H1 (cell line): ENCODE measurements around the gene SV2A. TPM values are rescaled to one million over a fixed set of nuclear protein-coding genes. Genes with fewer than 3 reads are reported as not detected.

ENCODE experiments used
- CTCF ChIA-PET: fragments of 300-600 bp; sonication (Branson Sonifier 250); formaldehyde crosslinking; loops from one replicate; lab custom pipeline; 2021; ENCODE audit not compliant: partially characterized antibody; lab: Charles Lee
- POLR2A ChIA-PET: fragments of 300-600 bp; sonication (Branson Sonifier 250); formaldehyde crosslinking; loops from one replicate; lab custom pipeline; 2021; ENCODE audit warnings: inconsistent platforms; ENCODE audit not compliant: partially characterized antibody; lab: Charles Lee
- DNase-seq, 2 experiments: peaks; one replicate each; pipeline versions ENCODE4 v3.0.0 to v3.0.0-alpha.2; 2010 to 2022; ENCODE audit warnings: low spot score in 2 of 2, low read depth in 1 of 2, mixed read lengths in 1 of 2
- FAIRE-seq: peaks from 2 replicates; lab custom pipeline; 2011; peaks lifted over from hg19 to GRCh38; lab: Jason Lieb, UNC
- H2AFZ ChIP-seq: 2 replicates; pipeline ENCODE4 v1.8.1; 2012; ENCODE audit warnings: low read length, inconsistent platforms
- H2AK5ac ChIP-seq: 2 replicates; pipeline ENCODE4 v1.6.1; 2013; ENCODE audit warnings: low read depth, low read length
- H2BK120ac ChIP-seq: replicated peaks from 2 replicates; pipeline ENCODE3; 2013; ENCODE audit warnings: low read depth, low read length, inconsistent platforms
- H2BK12ac ChIP-seq: 2 replicates; pipeline ENCODE4 v1.6.1; 2013; ENCODE audit warnings: low read depth, low read length
- H2BK15ac ChIP-seq: 2 replicates; pipeline ENCODE4 v1.6.1; 2013; ENCODE audit warnings: low read length
- H2BK20ac ChIP-seq: 2 replicates; pipeline ENCODE4 v1.6.1; 2013; ENCODE audit warnings: low read length
- H2BK5ac ChIP-seq: 2 replicates; pipeline ENCODE4 v1.6.1; 2013; ENCODE audit warnings: low read depth, low read length
- H3K14ac ChIP-seq: 2 replicates; pipeline ENCODE4 v1.6.1; 2013; ENCODE audit warnings: inconsistent platforms; ENCODE audit not compliant: insufficient read length
- H3K18ac ChIP-seq: 2 replicates; pipeline ENCODE4 v1.6.1; 2013; ENCODE audit warnings: low read length; ENCODE audit errors: extremely low read depth
- H3K23ac ChIP-seq: 2 replicates; pipeline ENCODE4 v1.6.1; 2013; ENCODE audit warnings: inconsistent platforms; ENCODE audit not compliant: insufficient read length
- H3K23me2 ChIP-seq: 2 replicates; pipeline ENCODE4 v1.6.1; 2013; ENCODE audit warnings: low read depth, low read length
- H3K27ac ChIP-seq: 2 replicates; pipeline ENCODE4 v1.6.1; 2011; ENCODE audit warnings: low read depth, low read length, inconsistent platforms
- H3K27me3 ChIP-seq, 4 experiments: replicated peaks in 1 of 4; 1 replicate in 1 of 4; 2 replicates in 3 of 4; pipeline versions ENCODE4 v1.6.1 to v1.8.1; 2011 to 2013; ENCODE audit warnings: low read length in 3 of 4, mild to moderate bottlenecking in 3 of 4, inconsistent platforms in 2 of 4, mixed read lengths in 2 of 4, moderate library complexity in 1 of 4; ENCODE audit not compliant: control insufficient read depth in 3 of 4, insufficient read depth in 3 of 4; ENCODE audit errors: extremely low read depth in 1 of 4
- H3K36me3 ChIP-seq, 4 experiments: 2 replicates each; pipeline versions ENCODE4 v1.6.1 to v1.8.1; 2011 to 2013; ENCODE audit warnings: mild to moderate bottlenecking in 4 of 4, low read length in 3 of 4, moderate library complexity in 2 of 4, control low read depth in 1 of 4, inconsistent platforms in 1 of 4; ENCODE audit not compliant: insufficient read depth in 4 of 4, control insufficient read depth in 2 of 4
- H3K4ac ChIP-seq: replicated peaks from 2 replicates; pipeline ENCODE3; 2013; ENCODE audit warnings: low read length, low read depth, mixed read lengths, inconsistent platforms; ENCODE audit not compliant: insufficient read length
- H3K4me1 ChIP-seq, 4 experiments: replicated peaks in 1 of 4; 1 replicate in 1 of 4; 2 replicates in 3 of 4; pipeline versions ENCODE4 v1.6.1 to v1.8.1; 2011 to 2013; ENCODE audit warnings: low read length in 3 of 4, inconsistent platforms in 2 of 4, mixed read lengths in 1 of 4; ENCODE audit not compliant: insufficient read depth in 4 of 4, control insufficient read depth in 3 of 4
- H3K4me2 ChIP-seq, 2 experiments: 2 replicates each; pipeline versions ENCODE4 v1.6.1 to v1.8.1; 2011 to 2013; ENCODE audit warnings: low read depth in 2 of 2, low read length in 2 of 2, control low read depth in 1 of 2, inconsistent platforms in 1 of 2, mild to moderate bottlenecking in 1 of 2; ENCODE audit not compliant: insufficient read depth in 1 of 2
- H3K4me3 ChIP-seq, 4 experiments: fragments of 200-600, 300-600 bp in 1 of 4; sonication (generic), shearing (Covaris generic), sonication (Bioruptor Twin) in 1 of 4; 2 replicates each; pipeline versions ENCODE4 v1.5.1 to v1.8.1; 2011 to 2016; ENCODE audit warnings: low read length in 4 of 4, low read depth in 3 of 4, control low read depth in 2 of 4, inconsistent platforms in 2 of 4, mild to moderate bottlenecking in 2 of 4, mixed read lengths in 1 of 4, moderate library complexity in 1 of 4; ENCODE audit not compliant: insufficient read depth in 2 of 4; ENCODE audit errors: extremely low read depth in 1 of 4
- H3K56ac ChIP-seq: replicated peaks from 2 replicates; pipeline ENCODE3; 2013; ENCODE audit warnings: low read depth, mild to moderate bottlenecking, mixed read lengths, low read length, inconsistent platforms; ENCODE audit not compliant: insufficient read length
- H3K79me1 ChIP-seq: 2 replicates; pipeline ENCODE4 v1.6.1; 2013; ENCODE audit warnings: low read depth, low read length, control low read depth
- H3K79me2 ChIP-seq, 2 experiments: 2 replicates each; pipeline versions ENCODE4 v1.6.1 to v1.8.1; 2012 to 2013; ENCODE audit warnings: low read length in 2 of 2, mild to moderate bottlenecking in 2 of 2, inconsistent platforms in 1 of 2; ENCODE audit not compliant: insufficient read depth in 2 of 2, control insufficient read depth in 1 of 2
- H3K9ac ChIP-seq, 4 experiments: replicated peaks in 1 of 4; 1 replicate in 1 of 4; 2 replicates in 3 of 4; pipeline versions ENCODE4 v1.6.1 to v1.8.1; 2011 to 2013; ENCODE audit warnings: low read depth in 3 of 4, low read length in 3 of 4, control low read depth in 2 of 4, mild to moderate bottlenecking in 2 of 4, moderate library complexity in 2 of 4, inconsistent platforms in 1 of 4; ENCODE audit errors: extremely low read depth in 1 of 4
- H3K9me3 ChIP-seq, 2 experiments: 2 replicates each; pipeline versions ENCODE4 v1.6.1 to v1.8.1; 2012 to 2013; ENCODE audit warnings: mild to moderate bottlenecking in 2 of 2, moderate library complexity in 2 of 2, control low read depth in 1 of 2, inconsistent platforms in 1 of 2, low read depth in 1 of 2, low read length in 1 of 2, mixed read lengths in 1 of 2; ENCODE audit not compliant: insufficient read depth in 2 of 2
- H4K20me1 ChIP-seq, 2 experiments: replicated peaks in 1 of 2; 2 replicates each; pipeline versions ENCODE3 to v1.8.1; 2011 to 2013; ENCODE audit warnings: inconsistent platforms in 2 of 2, low read length in 2 of 2, mild to moderate bottlenecking in 1 of 2; ENCODE audit not compliant: insufficient read depth in 2 of 2, control insufficient read depth in 1 of 2
- H4K5ac ChIP-seq: 2 replicates; pipeline ENCODE4 v1.6.1; 2013; ENCODE audit warnings: low read length, low read depth, mixed read lengths, inconsistent platforms; ENCODE audit not compliant: insufficient read length
- H4K8ac ChIP-seq: 2 replicates; pipeline ENCODE4 v1.8.0; 2013; ENCODE audit warnings: mild to moderate bottlenecking, moderate library complexity, low read length, inconsistent platforms; ENCODE audit not compliant: insufficient read depth; ENCODE audit errors: extremely low read depth
- H4K91ac ChIP-seq: replicated peaks from 2 replicates; pipeline ENCODE3; 2013; ENCODE audit warnings: low read length, mixed read lengths, inconsistent platforms; ENCODE audit not compliant: insufficient read length
- CHD1 ChIP-seq: IDR thresholded peaks from 2 replicates; pipeline ENCODE4 v1.6.1; 2012; ENCODE audit warnings: low read depth, low read length, improper control_type of control experiment
- CTCF ChIP-seq, 3 experiments: IDR thresholded peaks; 1 replicate in 2 of 3; 2 replicates in 1 of 3; pipeline versions ENCODE4 v1.5.1 to v1.6.1; 2011; ENCODE audit warnings: low read length in 3 of 3, mild to moderate bottlenecking in 3 of 3, inconsistent platforms in 2 of 3, low read depth in 1 of 3, moderate library complexity in 1 of 3; ENCODE audit not compliant: insufficient read depth in 1 of 3; ENCODE audit errors: control extremely low read depth in 1 of 3
- RAD21 ChIP-seq, 2 experiments: IDR thresholded peaks in 1 of 2; conservative IDR thresholded peaks in 1 of 2; 2 replicates each; pipeline ENCODE4 v1.6.1; 2011; ENCODE audit warnings: low read depth in 2 of 2, low read length in 2 of 2, improper control_type of control experiment in 1 of 2, inconsistent platforms in 1 of 2, mild to moderate bottlenecking in 1 of 2, moderate library complexity in 1 of 2
- TEAD4 ChIP-seq: IDR thresholded peaks from 2 replicates; pipeline ENCODE4 v1.6.1; 2012; ENCODE audit warnings: low read depth, low read length, inconsistent platforms, mixed read lengths
- WGBS, 2 experiments: shearing (Covaris generic) in 1 of 2; methylation state at CpG; one replicate each; pipeline versions ENCODE4 v1.1.6 to v1.1.7; 2013 to 2015; ENCODE audit warnings: low lambda C conversion rate in 2 of 2, mixed read lengths in 2 of 2, inconsistent platforms in 1 of 2, low coverage in 1 of 2, missing lambda C conversion rate in 1 of 2; ENCODE audit not compliant: insufficient replicate concordance in 2 of 2, insufficient coverage in 1 of 2, insufficient read length in 1 of 2; ENCODE audit errors: extremely low coverage in 1 of 2, missing lambda C conversion rate in 1 of 2; 5-methylcytosine and 5-hydroxymethylcytosine counted together
- polyA plus RNA-seq, 7 experiments: library from polyadenylated mRNA; depleted of rRNA in 3 of 7; stranded (reverse) in 5 of 7; unstranded in 2 of 7; fragments of >200 nt in 5 of 7; fragments of 200-250 nt in 2 of 7; gene quantifications; 1 replicate in 5 of 7; 2 replicates in 1 of 7; 4 replicates in 1 of 7; pipeline versions ENCODE4 v1.2.1 to v1.2.3, GENCODE V29; 2011 to 2013; ENCODE audit warnings: missing spikeins in 2 of 7, mixed read lengths in 2 of 7
- total RNA-seq: library from RNA; stranded (reverse); fragmentation: NEBNext Ultra II Directional; extraction: Animal tissue kit (Norgen Biotek cat#: 25700); gene quantifications from 2 replicates; pipeline ENCODE4 v1.2.1, GENCODE V29; 2021

Gene SV2A
- total and polyA plus RNA-seq, 2 of the 8 experiments (the other 6 are each of a cell fraction or from before 2014, with no cell fraction given), result 41.8 to 51.8 TPM

- no peak for FAIRE-seq
- Histone ChIP-seq H3K4me1 (no peaks in the 10 kb centered on the region), H2BK12ac (no peak overlapping the region), H2AK5ac (no peak overlapping the region), H4K8ac (no peak overlapping the region), H2BK20ac (no peak overlapping the region), H3K9ac (no peak overlapping the region), H3K27ac (no peak overlapping the region), H3K27me3 (no peaks in the 10 kb centered on the region), H3K9me3 (peaks cover 17 to 24% of the 10 kb centered on the region in 2 experiments), H3K23me2 (no peaks in the 10 kb centered on the region), H4K20me1 (no peaks in the 10 kb centered on the region), H2AFZ (no peak overlapping the region)
- DNase-seq, result no peak
- CTCF ChIA-PET, result interaction anchor here (0.6 to 3.1 kb wide), 29 partner anchors 9 to 461 kb away, joined by 3 to 27 read pairs (median 4); partner anchors contain the start of genes OTUD7B and SV2A
- TF ChIP-seq TEAD4 (no peak), RAD21 (IDR thresholded peaks at IDR 0.05 in 1 of 2, conservative IDR thresholded peaks at IDR 0.05 in 1 of 2; ENCODE audit: low read depth in 2 of 2, low read length in 2 of 2) (peak; percentile 69 to 80), CTCF (IDR thresholded peaks at IDR 0.05; ENCODE audit: control extremely low read depth in 1 of 3, insufficient read depth in 1 of 3, low read depth in 1 of 3, low read length in 3 of 3) (peak in 2 of 3 experiments; percentile 59; a peak in 3 of 4 replicates), CHD1 (no peak)
- TF ChIP-seq, all 59 proteins: peak for 2
- Histone ChIP-seq H3K23ac (no peak overlapping the region), H2BK15ac (no peak overlapping the region), H3K18ac (no peak overlapping the region), H3K79me1 (no peaks in the 10 kb centered on the region), H3K79me2 (no peaks in the 10 kb centered on the region), H3K56ac (no peak overlapping the region), H2BK5ac (no peak overlapping the region), H3K36me3 (peaks cover 14 to 60% (median 41%) of the 10 kb centered on the region in 4 experiments), H3K4me2 (no peak overlapping the region), H4K91ac (no peak overlapping the region), H3K4ac (no peak overlapping the region), H3K14ac (no peak overlapping the region), H4K5ac (no peak overlapping the region), H3K4me3 (no peak overlapping the region), H2BK120ac (no peak overlapping the region)
- WGBS, 2 experiments, result 77% methylated on average over 3 of the region's 3 CpGs; no CpG with 5 or more reads in 1 of the 2 experiments
- POLR2A ChIA-PET, result interaction anchor here (0.9 kb wide), 1 partner anchor 201 kb away, joined by 3 read pairs; no protein-coding TSS in a partner anchor
Measured at GRCh38 chr1:149962039-149962647, 44.5 kb upstream of the SV2A start.
